GM12875 (cell line): Measurements from ENCODE around the gene MYBPH.

Experiments used
- H3K4me3 ChIP-seq: one replicate; pipeline ENCODE4 v1.5.1; 2011; ENCODE audit warnings: low read depth, low read length, control low read depth
- TF ChIP-seq, protein P1 (sequence below): IDR thresholded peaks from 2 replicates; pipeline ENCODE4 v1.5.1; 2011; ENCODE audit warnings: low read depth, mild to moderate bottlenecking, control low read depth, inconsistent platforms, low read length, moderate library complexity, borderline replicate concordance; ENCODE audit not compliant: insufficient read depth

MYBPH gene

DNA sequence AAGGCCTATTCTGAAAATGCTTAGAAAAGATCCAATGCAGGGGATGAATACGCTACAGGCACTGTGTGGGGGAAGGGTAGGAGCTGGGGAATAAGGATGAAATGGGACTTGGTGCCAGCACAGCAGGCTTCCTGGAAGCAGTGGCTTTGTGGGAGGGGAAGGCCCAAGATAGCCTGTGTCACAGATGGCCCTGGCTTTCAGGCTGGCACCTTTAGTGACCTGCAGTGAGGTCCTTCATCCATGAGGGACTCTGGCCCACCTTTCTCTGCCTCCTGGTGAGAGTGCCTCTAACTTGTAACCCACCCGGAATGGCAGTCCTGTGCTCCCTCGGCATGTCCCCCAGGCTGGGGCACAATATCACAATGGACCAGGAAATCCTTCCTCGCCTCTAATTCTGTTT lies 10.0 kb upstream of the MYBPH start:
- TF ChIP-seq, protein P1, sequence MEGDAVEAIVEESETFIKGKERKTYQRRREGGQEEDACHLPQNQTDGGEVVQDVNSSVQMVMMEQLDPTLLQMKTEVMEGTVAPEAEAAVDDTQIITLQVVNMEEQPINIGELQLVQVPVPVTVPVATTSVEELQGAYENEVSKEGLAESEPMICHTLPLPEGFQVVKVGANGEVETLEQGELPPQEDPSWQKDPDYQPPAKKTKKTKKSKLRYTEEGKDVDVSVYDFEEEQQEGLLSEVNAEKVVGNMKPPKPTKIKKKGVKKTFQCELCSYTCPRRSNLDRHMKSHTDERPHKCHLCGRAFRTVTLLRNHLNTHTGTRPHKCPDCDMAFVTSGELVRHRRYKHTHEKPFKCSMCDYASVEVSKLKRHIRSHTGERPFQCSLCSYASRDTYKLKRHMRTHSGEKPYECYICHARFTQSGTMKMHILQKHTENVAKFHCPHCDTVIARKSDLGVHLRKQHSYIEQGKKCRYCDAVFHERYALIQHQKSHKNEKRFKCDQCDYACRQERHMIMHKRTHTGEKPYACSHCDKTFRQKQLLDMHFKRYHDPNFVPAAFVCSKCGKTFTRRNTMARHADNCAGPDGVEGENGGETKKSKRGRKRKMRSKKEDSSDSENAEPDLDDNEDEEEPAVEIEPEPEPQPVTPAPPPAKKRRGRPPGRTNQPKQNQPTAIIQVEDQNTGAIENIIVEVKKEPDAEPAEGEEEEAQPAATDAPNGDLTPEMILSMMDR: no peak
- no peak overlapping the region for H3K4me3 ChIP-seq

DNA sequence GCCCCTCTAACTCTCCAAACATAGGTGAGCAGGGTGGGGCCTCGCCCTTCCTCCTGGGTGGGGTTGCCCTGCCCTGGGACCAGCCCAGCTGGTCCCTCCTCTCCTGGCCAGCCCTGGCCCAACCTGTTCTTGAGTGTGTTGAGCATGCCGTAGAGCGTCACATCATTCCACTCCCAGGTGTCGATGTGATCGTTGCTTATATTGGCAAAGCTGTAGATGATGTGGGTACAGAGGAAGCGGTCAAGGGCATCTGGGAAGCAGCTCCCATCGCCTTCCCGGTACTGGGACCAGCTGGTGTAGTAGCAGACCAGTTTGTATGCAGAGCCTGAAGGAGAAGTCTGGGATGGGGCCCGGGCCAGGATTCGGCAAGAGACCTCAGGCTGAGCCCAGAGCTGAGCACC lies 9.4 kb upstream of the MYBPH start:
- TF ChIP-seq, protein P1: no peak
- H3K4me3 ChIP-seq: no peak overlapping the region

DNA sequence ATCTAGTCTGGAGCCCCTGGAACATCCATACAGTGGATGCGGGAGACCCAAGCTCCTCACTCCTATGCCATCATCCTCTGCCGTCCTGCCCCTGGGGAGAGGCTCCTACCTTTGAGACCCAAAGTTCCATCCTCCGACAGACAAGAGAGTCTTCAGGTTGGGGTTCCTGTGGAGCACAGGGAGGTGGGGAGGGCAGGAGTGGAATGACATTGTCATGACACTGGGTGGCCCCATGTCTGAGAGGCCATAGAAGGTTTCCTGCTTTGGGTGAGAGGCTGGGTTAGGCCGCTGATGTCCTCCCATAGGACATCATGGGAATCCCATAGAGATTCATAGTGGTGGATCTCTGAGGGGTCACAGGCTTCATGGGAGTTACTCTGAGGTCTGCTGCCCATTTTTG lies 8.8 kb upstream of the MYBPH start:
- no peak overlapping the region for H3K4me3 ChIP-seq
- TF ChIP-seq, protein P1: no peak

DNA sequence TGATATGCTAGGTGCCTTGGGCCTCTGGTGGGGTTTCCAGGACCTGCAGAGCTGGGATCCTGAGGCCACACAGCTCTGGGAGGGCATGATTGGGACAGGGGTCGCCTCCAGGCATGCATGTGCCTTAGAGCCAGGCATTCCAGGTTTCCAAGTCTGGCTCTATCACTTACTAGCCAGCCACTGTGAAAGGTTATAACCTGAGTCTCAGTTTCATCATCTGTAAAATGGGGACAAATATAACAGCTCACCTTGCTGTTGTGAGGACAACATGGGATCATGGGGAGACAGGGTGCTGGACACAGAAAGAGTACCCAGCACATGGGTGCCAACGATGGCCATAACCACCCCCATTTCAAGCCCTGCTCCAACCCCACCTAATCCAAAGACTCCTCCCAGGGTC lies 8.2 kb upstream of the MYBPH start:
- no peak overlapping the region for H3K4me3 ChIP-seq
- TF ChIP-seq, protein P1: no peak

DNA sequence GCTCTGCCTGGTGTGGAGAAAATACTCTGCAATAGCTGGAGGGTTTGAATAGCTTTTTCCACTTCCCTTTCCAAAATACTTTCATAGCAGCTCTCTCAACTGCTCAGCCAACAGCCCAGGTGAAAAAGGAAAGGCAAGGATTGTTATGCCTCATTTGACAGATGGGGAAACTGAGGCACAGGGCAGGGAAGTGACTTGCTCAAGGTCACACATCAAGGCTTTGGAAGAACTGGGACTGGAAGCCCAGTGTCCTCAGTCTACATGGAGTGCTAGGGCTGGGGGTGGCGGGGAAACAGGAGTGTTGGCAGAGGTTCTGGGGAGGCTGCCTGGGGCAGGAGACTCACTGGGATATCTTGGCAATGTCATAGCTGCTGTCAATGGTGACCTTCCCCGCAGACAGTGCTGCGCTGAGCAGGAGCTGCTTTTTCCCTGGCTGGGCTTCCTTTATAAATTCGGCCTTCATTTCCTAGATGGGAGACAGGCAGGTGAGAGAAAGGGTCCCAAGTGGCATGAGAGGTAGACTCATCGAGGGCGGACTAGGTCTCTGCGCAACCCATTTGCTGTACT lies 6.8 kb upstream of the MYBPH start:
- no peak overlapping the region for H3K4me3 ChIP-seq
- TF ChIP-seq, protein P1: no peak

DNA sequence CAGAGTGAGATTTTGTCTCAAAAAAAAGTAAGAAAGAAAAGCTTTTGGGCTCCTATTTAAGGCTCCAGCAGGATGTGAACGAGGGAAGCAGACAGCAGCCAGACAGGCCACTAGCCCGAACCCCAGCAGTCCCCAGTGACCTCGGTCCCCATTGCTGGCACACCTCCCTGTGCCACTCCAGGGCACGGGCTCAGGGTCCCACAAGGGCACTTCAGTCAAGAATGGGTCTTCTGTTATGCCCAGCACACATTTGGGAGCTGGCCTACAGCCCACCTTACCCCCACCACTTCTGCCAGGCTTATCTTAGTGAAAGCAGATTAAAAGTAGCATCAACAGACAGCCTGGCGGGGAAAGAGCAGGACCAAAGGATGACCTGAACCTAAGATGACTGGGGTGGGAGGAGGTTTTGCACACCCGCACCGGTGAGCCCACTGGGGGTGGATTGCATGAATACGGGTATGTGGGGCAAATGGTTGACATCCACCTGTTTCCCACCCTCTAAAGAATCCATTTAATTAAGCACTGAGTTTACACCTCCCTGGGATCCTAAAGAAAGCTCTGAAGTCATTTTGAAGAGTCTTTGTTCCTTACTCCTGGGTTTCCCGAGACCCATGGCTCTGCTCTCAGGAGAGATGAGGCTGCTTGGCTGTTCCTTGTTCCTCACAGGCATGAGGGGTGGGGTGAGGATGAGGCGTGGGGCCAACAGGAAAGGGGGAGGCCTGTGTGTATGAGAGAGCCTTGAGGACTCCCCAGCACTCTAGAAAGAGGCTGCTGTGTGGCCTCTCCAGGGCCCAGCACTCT lies 6.2 kb upstream of the MYBPH start:
- no peak overlapping the region for H3K4me3 ChIP-seq
- TF ChIP-seq, protein P1: no peak

DNA sequence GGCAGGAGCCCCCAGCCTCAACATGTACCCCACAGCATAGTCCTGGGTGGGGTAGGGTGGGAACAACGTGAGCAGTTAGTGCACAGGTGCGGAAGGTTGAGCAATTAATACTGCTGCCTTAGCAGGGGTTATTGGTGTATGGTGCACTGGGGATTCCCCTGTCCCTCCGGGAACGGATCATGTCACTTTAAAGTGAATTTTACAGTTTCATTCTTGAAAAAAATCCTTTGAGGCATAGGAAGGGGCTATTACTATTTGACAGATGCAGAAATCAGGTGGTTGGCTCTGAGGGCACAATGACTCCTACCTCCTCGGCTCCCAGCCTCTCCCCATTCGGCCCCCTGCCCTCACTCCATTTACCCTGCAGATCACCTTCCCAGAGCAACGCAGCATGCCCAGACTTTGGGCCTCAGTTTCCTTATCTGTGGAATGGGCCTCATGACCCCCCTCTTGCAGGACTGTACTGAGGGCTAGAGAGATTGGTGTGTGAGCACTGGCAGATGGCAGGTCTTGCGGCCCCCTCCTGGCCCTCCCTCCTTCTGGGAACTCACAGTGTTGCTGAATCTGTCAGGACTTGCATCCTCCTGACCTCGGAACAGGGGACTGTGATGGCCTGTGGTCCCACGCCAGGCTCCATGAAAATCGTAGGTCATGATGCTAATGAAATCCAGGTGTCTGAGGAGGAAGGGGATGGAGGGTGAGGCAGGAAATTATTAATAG lies 5.1 kb upstream of the MYBPH start:
- H3K4me3 ChIP-seq: no peak overlapping the region
- TF ChIP-seq, protein P1: no peak
